NB4 (cell line): ENCODE results near the gene HCK.
"Not testable (repeated sequence)": the region's sequence is repeated elsewhere in the genome, so short reads cannot be mapped to it uniquely, and the experiment has no call there.

Experiments
- DNase-seq: peaks from one replicate; pipeline ENCODE4 v3.0.0; 2010; ENCODE audit warnings: low read depth
- H3K4me3 ChIP-seq: one replicate; pipeline ENCODE4 v1.5.1; 2011; ENCODE audit warnings: mild to moderate bottlenecking, low read depth, low read length, moderate library complexity
- MAX ChIP-seq: IDR thresholded peaks from 2 replicates; pipeline ENCODE4 v1.6.1; 2011; ENCODE audit warnings: low read depth, low read length
- MYC ChIP-seq: IDR thresholded peaks from 2 replicates; pipeline ENCODE4 v1.6.1; 2011; ENCODE audit warnings: low read depth, low read length
- POLR2A ChIP-seq: IDR thresholded peaks from 2 replicates; pipeline ENCODE4 v1.6.1; 2011; ENCODE audit warnings: mild to moderate bottlenecking; ENCODE audit not compliant: insufficient read length; ENCODE audit errors: extremely low read depth
- TF ChIP-seq, protein P1 (sequence below): IDR thresholded peaks from one replicate; pipeline ENCODE4 v1.5.1; 2012; ENCODE audit warnings: low read depth, low read length

The HCK gene

GRCh38 chr20:32119734-32120133, 67.7 kb downstream of the HCK start:
- H3K4me3 ChIP-seq = no peak overlapping the region
- DNase-seq = no peak
- no peak for TF ChIP-seq POLR2A
- TF ChIP-seq, protein P1, sequence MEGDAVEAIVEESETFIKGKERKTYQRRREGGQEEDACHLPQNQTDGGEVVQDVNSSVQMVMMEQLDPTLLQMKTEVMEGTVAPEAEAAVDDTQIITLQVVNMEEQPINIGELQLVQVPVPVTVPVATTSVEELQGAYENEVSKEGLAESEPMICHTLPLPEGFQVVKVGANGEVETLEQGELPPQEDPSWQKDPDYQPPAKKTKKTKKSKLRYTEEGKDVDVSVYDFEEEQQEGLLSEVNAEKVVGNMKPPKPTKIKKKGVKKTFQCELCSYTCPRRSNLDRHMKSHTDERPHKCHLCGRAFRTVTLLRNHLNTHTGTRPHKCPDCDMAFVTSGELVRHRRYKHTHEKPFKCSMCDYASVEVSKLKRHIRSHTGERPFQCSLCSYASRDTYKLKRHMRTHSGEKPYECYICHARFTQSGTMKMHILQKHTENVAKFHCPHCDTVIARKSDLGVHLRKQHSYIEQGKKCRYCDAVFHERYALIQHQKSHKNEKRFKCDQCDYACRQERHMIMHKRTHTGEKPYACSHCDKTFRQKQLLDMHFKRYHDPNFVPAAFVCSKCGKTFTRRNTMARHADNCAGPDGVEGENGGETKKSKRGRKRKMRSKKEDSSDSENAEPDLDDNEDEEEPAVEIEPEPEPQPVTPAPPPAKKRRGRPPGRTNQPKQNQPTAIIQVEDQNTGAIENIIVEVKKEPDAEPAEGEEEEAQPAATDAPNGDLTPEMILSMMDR = no peak

DNA sequence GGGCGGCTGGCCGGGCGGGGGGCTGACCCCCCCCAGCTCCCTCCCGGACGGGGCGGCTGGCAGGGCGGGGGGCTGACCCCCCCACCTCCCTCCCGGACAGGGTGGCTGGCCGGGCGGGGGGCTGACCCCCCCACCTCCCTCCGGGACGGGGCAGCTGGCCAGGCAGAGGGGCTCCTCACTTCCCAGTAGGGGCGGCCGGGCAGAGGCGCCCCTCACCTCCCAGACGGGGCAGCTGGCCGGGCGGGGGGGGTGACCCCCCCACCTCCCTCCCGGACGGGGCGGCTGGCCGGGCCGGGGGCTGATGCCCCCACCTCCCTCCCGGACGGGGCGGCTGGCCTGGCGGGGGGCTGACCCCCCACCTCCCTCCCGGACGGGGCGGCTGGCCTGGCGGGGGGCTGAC, 69.9 kb downstream of the HCK start:
- not testable (repeated sequence) for H3K4me3 ChIP-seq, DNase-seq

DNA sequence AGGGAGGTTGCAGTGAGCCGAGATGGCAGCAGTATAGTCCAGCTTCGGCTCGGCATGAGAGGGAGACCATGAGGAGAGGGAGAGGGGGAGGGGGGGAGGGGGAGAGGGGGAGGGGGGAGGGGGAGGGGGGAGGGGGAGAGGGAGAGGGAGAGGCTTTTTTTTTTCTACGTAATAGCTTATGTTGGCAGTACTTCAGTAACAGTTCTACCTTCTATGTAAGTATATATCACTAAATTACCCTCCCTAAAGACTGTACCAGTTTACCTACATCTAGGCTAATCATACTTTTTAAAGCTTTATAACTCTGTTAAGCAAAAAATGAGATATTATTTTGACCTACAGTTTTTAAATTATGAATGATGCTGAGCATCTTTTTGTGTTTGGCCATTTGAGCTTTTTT, 71.0 kb downstream of the HCK start:
- TF ChIP-seq, protein P1 = no peak
- TF ChIP-seq MAX (no peak), POLR2A (no peak), MYC (no peak)
- H3K4me3 ChIP-seq = no peak overlapping the region
- no peak for DNase-seq

DNA sequence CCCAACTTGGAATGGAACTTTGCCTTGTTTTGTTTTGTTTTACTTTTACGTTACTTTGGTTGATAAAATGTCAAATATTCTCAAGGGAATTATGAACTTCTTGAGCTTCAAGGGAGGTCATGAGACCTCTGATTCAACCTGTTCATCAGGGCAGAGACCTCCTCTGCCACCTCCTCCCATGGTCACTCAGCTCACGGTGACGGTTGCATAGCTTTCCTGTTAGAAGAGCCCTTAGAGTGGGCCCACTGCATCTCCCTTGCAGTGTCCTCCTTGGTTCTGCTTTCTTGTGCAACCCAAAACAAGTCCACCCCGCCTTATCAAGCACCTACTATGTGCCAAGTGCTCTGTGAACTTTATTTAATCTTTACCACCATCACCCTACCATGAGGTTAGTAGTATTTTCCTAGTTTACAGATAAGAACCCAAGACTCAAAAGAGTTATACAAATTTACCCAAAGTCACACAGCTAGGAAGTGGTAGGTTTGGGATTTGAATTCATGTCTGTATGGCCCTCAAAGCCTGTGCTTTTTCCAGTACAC, 72.9 kb downstream of the HCK start:
- no peak for DNase-seq
- H3K4me3 ChIP-seq = no peak overlapping the region
- TF ChIP-seq, protein P1 = no peak
- TF ChIP-seq MYC = no peak
- no peak for TF ChIP-seq MAX
- TF ChIP-seq POLR2A = no peak

DNA sequence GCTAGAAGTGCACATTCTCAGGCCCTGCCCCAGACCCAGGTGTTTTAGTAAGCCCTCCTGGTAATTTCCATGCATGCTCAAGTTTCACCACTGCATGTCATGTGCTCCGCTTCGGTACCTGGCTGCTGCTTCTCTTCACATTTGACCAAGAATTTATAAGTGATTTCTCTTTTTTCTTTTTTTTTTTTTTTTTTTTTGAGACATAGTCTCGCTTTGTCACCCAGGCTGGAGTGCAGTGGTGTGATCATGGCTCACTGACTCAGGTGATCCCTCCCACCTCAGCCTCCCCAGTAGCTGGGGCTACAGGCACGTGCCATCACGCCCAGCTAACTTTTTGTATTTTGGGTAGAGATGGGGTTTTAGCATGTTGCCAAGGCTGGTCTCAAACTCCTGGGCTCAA, 73.5 kb downstream of the HCK start:
- H3K4me3 ChIP-seq = no peak overlapping the region
- no peak for DNase-seq
- TF ChIP-seq, protein P1 = no peak
- TF ChIP-seq MYC (no peak), MAX (no peak), POLR2A (no peak)

GRCh38 chr20:32126919-32127318, 74.9 kb downstream of the HCK start:
- H3K4me3 ChIP-seq = no peak overlapping the region
- TF ChIP-seq MAX = no peak
- TF ChIP-seq, protein P1 = no peak
- TF ChIP-seq POLR2A = no peak
- TF ChIP-seq MYC = no peak
- DNase-seq = no peak
